ENCODE measurements around the gene RNU5B-1.

The RNU5B-1 gene

GRCh38 chr15:65289261-65289854 is 15.1 kb upstream of the RNU5B-1 start:
- DNase-seq = no peak

GRCh38 chr15:65290228-65290627 is 14.2 kb upstream of the RNU5B-1 start:
- no peak for DNase-seq

GRCh38 chr15:65292938-65293518 is 11.4 kb upstream of the RNU5B-1 start:
- DNase-seq = no peak

- no peak for DNase-seq
Measured at GRCh38 chr15:65298731-65299130, 5.7 kb upstream of the RNU5B-1 start.

GRCh38 chr15:65300924-65301441 is 3.5 kb upstream of the RNU5B-1 start:
- no peak for DNase-seq

- DNase-seq = no peak
Measured at GRCh38 chr15:65302061-65302460, 2.4 kb upstream of the RNU5B-1 start.

GRCh38 chr15:65303687-65304380 is 643 bp upstream of the RNU5B-1 start:
- DNase-seq = no peak

GRCh38 chr15:65305150-65305758 is 777 bp downstream of the RNU5B-1 start:
- DNase-seq = no peak

GRCh38 chr15:65305776-65306175 is 1.3 kb downstream of the RNU5B-1 start:
- DNase-seq = no peak

- no peak for DNase-seq
Measured at GRCh38 chr15:65306551-65306950, 2.1 kb downstream of the RNU5B-1 start.

GRCh38 chr15:65307978-65308377 is 3.5 kb downstream of the RNU5B-1 start:
- no peak for DNase-seq

GRCh38 chr15:65309882-65310418 is 5.5 kb downstream of the RNU5B-1 start:
- no peak for DNase-seq

- no peak for DNase-seq
Measured at GRCh38 chr15:65310431-65311137, 6.1 kb downstream of the RNU5B-1 start.

- no peak for DNase-seq
Measured at GRCh38 chr15:65311760-65312159, 7.3 kb downstream of the RNU5B-1 start.

- DNase-seq = no peak
Measured at GRCh38 chr15:65312400-65312916, 8.0 kb downstream of the RNU5B-1 start.

GRCh38 chr15:65318870-65319356 is 14.4 kb downstream of the RNU5B-1 start:
- DNase-seq = peak; percentile 61

GRCh38 chr15:65323071-65323511 is 18.6 kb downstream of the RNU5B-1 start:
- DNase-seq = no peak

GRCh38 chr15:65326117-65326526 is 21.6 kb downstream of the RNU5B-1 start:
- DNase-seq = no peak

GRCh38 chr15:65326818-65327217 is 22.3 kb downstream of the RNU5B-1 start:
- DNase-seq = no peak

- no peak for DNase-seq
Measured at GRCh38 chr15:65327651-65328393, 23.3 kb downstream of the RNU5B-1 start.

GRCh38 chr15:65328506-65329287 is 24.2 kb downstream of the RNU5B-1 start:
- no peak for DNase-seq

All from effector CD8-positive, alpha-beta T cell (primary cell).